Liver (tissue), 9 donors: ENCODE data around the gene HCK. TPM values are rescaled to one million over a fixed set of nuclear protein-coding genes. Genes with fewer than 3 reads are reported as not detected.

Experiments used
- DNase-seq: peaks from one replicate; pipeline ENCODE4 v3.0.0-alpha.2; 2017; ENCODE audit warnings: low spot score
- H3K27ac ChIP-seq, 2 donors: one replicate each; pipeline ENCODE4 v1.7.0; 2013; ENCODE audit warnings: inconsistent platforms in 2 of 2, low read length in 2 of 2, control low read depth in 1 of 2, low read depth in 1 of 2, mild to moderate bottlenecking in 1 of 2
- H3K27me3 ChIP-seq, 4 donors: one replicate each; pipeline versions ENCODE4 v1.6.1 to v1.7.0; 2013; ENCODE audit warnings: low read length in 3 of 4, inconsistent platforms in 1 of 4, mild to moderate bottlenecking in 1 of 4, moderate library complexity in 1 of 4; ENCODE audit not compliant: control insufficient read depth in 4 of 4, insufficient read depth in 4 of 4
- H3K36me3 ChIP-seq, 4 donors: one replicate each; pipeline versions ENCODE4 v1.6.1 to v1.7.0; 2013; ENCODE audit warnings: low read length in 3 of 4, mild to moderate bottlenecking in 3 of 4, low read depth in 1 of 4, moderate library complexity in 1 of 4; ENCODE audit not compliant: control insufficient read depth in 4 of 4, insufficient read depth in 3 of 4
- H3K4me1 ChIP-seq, 4 donors: one replicate each; pipeline versions ENCODE4 v1.6.1 to v1.7.0; 2013; ENCODE audit warnings: low read length in 3 of 4, mild to moderate bottlenecking in 3 of 4, moderate library complexity in 1 of 4; ENCODE audit not compliant: control insufficient read depth in 4 of 4, insufficient read depth in 4 of 4
- H3K4me3 ChIP-seq, 3 donors: one replicate each; pipeline versions ENCODE4 v1.6.1 to v1.7.0; 2013; ENCODE audit warnings: low read length in 3 of 3, control low read depth in 1 of 3, low read depth in 1 of 3, mild to moderate bottlenecking in 1 of 3
- H3K9ac ChIP-seq, 2 donors: one replicate each; pipeline ENCODE4 v1.7.0; 2013; ENCODE audit warnings: low read length in 2 of 2, mild to moderate bottlenecking in 2 of 2, moderate library complexity in 2 of 2, control low read depth in 1 of 2, low read depth in 1 of 2
- H3K9me3 ChIP-seq, 4 donors: one replicate each; pipeline versions ENCODE4 v1.6.1 to v1.7.0; 2013; ENCODE audit warnings: low read length in 3 of 4; ENCODE audit not compliant: control insufficient read depth in 4 of 4
- EGR1 ChIP-seq, 2 donors: IDR thresholded peaks; 2 replicates each; pipeline ENCODE4 v1.6.1; 2016 to 2018; ENCODE audit warnings: antibody characterized with exemption in 2 of 2, low read depth in 2 of 2
- FOXA1 ChIP-seq: IDR thresholded peaks from 2 replicates; pipeline ENCODE4 v1.6.1; 2016; ENCODE audit warnings: antibody characterized with exemption
- FOXA2 ChIP-seq: IDR thresholded peaks from 2 replicates; pipeline ENCODE4 v1.6.1; 2016; ENCODE audit warnings: antibody characterized with exemption
- GABPA ChIP-seq, 2 donors: IDR thresholded peaks in 1 of 2; conservative IDR thresholded peaks in 1 of 2; 2 replicates each; pipeline ENCODE4 v1.6.1; 2016; ENCODE audit warnings: antibody characterized with exemption in 2 of 2, mild to moderate bottlenecking in 1 of 2, moderate library complexity in 1 of 2
- HNF4A ChIP-seq, 2 donors: conservative IDR thresholded peaks; 2 replicates each; pipeline ENCODE4 v1.6.1; 2016; ENCODE audit warnings: antibody characterized with exemption in 2 of 2, mild to moderate bottlenecking in 2 of 2
- HNF4G ChIP-seq: IDR thresholded peaks from 2 replicates; pipeline ENCODE4 v1.6.1; 2016; ENCODE audit warnings: antibody characterized with exemption
- JUND ChIP-seq, 2 donors: IDR thresholded peaks; 2 replicates each; pipeline ENCODE4 v1.6.1; 2016; ENCODE audit warnings: antibody characterized with exemption in 2 of 2
- NR2F2 ChIP-seq: IDR thresholded peaks from 2 replicates; pipeline ENCODE4 v1.6.1; 2016; ENCODE audit warnings: antibody characterized with exemption
- RAD21 ChIP-seq, 2 donors: IDR thresholded peaks; 2 replicates each; pipeline ENCODE4 v1.6.1; 2016; ENCODE audit warnings: antibody characterized with exemption in 2 of 2, mild to moderate bottlenecking in 2 of 2
- RXRA ChIP-seq, 2 donors: IDR thresholded peaks; 2 replicates each; pipeline ENCODE4 v1.6.1; 2017 to 2018; ENCODE audit warnings: antibody characterized with exemption in 2 of 2, mild to moderate bottlenecking in 1 of 2
- SP1 ChIP-seq: IDR thresholded peaks from 2 replicates; pipeline ENCODE4 v1.6.1; 2018; ENCODE audit warnings: antibody characterized with exemption, mild to moderate bottlenecking
- TAF1 ChIP-seq: conservative IDR thresholded peaks from 2 replicates; pipeline ENCODE4 v1.6.1; 2016; ENCODE audit warnings: antibody characterized with exemption, mild to moderate bottlenecking
- YY1 ChIP-seq: IDR thresholded peaks from 2 replicates; pipeline ENCODE4 v1.6.1; 2016; ENCODE audit warnings: antibody characterized with exemption, mild to moderate bottlenecking
- WGBS: extraction: QIAGEN DNeasy Blood & Tissue Kit; methylation state at CpG from one replicate; pipeline ENCODE4 v1.1.7; 2013; 5-methylcytosine and 5-hydroxymethylcytosine counted together
- polyA plus RNA-seq, 2 donors: library from polyadenylated mRNA; stranded (reverse) in 1 of 2; unstranded in 1 of 2; fragments of 200-250 nt in 1 of 2; fragments of >200 nt in 1 of 2; fragmentation: Nextera tagmentation in 1 of 2; extraction: Ambion mirVana in 1 of 2; gene quantifications; one replicate each; pipeline versions ENCODE4 v1.2.1 to v1.2.3, GENCODE V29; 2013 to 2015
- total RNA-seq, 2 donors: library from RNA; depleted of rRNA; stranded (reverse); fragments of >200 nt; gene quantifications; one replicate each; pipeline ENCODE4 v1.2.3, GENCODE V29; 2014
- TF ChIP-seq, protein P1 (sequence below): IDR thresholded peaks from 2 replicates; pipeline ENCODE4 v1.6.1; 2016; ENCODE audit warnings: antibody characterized with exemption
- TF ChIP-seq, protein P2 (sequence below): IDR thresholded peaks from 2 replicates; pipeline ENCODE4 v1.6.1; 2016; ENCODE audit warnings: antibody characterized with exemption
- TF ChIP-seq, protein P3 (sequence below): IDR thresholded peaks from 2 replicates; pipeline ENCODE4 v1.6.1; 2016; ENCODE audit warnings: antibody characterized with exemption, mild to moderate bottlenecking
- TF ChIP-seq, protein P4 (sequence below): IDR thresholded peaks from 2 replicates; pipeline ENCODE4 v1.6.1; 2016; ENCODE audit warnings: antibody characterized with exemption
- TF ChIP-seq, protein P5 (sequence below): fragments of 150-350 bp; IDR thresholded peaks from 2 replicates; pipeline ENCODE4 v1.5.1; 2017; ENCODE audit warnings: improper control_type of control experiment, low read depth, low read length; ENCODE audit not compliant: missing input control
- donor health status: healthy.
- donor health status: healthy.
- donor health status: healthy.
- donor health status: healthy.
- donor health status: healthy.

HCK gene
- total and polyA plus RNA-seq, 4 donors: 1.8 to 20.6 (median 10.2) TPM

DNA sequence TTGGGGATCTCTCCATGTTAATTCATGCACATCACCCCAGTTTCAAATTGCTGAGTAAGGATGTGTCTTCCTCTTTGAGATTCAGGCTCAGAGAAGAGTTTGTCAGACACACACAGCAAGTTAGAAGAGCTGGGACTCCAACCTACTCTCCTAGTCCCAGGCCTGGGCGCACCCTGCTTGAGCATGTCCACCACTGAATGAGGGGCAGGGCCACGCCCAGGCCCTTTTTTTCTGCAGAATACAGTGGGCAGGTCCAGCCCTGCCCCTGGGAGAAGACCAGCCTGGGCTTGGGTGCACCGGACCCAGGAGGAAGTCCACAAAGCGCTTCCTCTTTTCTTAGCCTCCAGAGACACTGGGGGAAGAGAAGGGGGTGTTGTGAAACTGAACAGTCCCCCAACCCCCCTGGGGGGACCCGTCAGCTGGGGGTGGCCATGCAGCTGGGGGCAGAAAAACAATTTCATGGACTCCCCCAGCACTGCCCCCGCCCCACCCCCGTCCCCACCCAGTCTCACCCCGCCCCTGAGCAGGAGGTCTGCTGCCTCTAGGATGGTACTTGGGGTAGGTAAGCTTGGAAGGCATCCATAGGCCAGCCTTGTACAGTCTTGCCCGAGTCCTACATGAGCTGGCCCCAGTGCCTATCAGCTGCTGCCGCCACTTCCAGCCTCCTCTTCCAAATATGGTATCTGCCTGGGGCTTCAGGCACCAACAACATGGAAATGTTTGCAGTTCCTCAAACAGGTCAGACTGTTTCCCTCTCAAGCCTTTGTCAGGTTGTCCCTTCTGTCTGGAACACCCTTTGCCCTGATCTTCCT, 11.7 kb upstream of the HCK start (continued):
- TF ChIP-seq RXRA (IDR thresholded peaks at IDR 0.05) (no peak), FOXA2 (no peak), SP1 (no peak)

DNA sequence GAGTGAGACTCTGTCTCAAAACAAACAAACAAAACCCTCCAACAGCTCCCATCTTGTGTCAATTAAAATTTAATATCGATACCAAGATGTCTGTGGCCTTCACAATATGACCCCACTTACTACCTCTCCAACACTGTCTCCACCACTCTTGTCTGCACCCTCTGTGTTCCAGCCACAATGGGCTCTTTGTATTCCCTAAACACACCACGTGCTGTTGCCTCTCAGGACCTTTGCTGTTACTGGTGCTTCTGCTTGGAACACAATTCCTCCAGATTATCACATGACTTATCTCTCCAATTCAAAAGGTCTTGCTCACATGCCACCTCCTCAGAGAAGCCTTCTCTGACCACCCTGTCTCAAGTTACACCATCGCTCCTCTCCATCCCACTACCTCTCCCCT, 6.0 kb upstream of the HCK start:
- Histone ChIP-seq H3K9me3 (no peaks in the 10 kb centered on the region), H3K4me1 (no peaks in the 10 kb centered on the region), H3K27me3 (peaks cover 0 to 8% (median 0%) of the 10 kb centered on the region in 4 donors), H3K9ac (no peak overlapping the region), H3K27ac (no peak overlapping the region), H3K36me3 (no peaks in the 10 kb centered on the region), H3K4me3 (no peak overlapping the region)
- 76% methylated on average over 3 of the region's 3 CpGs for WGBS
- no peak for DNase-seq
- TF ChIP-seq, protein P1, sequence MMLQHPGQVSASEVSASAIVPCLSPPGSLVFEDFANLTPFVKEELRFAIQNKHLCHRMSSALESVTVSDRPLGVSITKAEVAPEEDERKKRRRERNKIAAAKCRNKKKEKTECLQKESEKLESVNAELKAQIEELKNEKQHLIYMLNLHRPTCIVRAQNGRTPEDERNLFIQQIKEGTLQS: no peak
- TF ChIP-seq FOXA1: no peak

DNA sequence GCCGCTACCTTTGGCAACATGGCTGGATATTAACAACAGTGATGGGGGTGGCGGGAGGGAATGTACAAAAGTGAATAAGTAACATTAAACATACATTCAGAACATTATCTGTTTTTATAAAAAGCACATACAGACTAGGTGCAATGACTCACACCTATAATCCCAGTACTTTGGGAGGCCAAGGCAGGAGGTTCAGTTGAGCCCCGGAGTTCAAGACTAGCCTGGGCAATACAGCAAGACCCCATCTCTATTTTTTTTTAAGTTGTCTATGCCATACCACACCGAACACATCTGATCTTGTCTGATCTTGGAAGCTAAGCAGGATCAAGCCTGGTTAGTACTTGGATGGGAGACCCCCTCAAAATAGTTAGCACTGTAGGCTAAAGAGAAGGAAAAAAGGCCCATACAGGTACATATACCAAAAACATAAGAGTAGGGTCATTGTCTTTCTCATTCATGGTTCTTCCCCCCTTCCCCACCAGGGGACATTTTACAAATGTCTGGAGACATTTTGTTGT, 1.7 kb upstream of the HCK start:
- WGBS: 90% methylated on average over 4 of the region's 4 CpGs
- H3K27ac ChIP-seq: no peak overlapping the region

More for the DNA sequence above, 1.7 kb upstream of the HCK start:
- no peak overlapping the region for H3K4me3 ChIP-seq
- H3K9ac ChIP-seq: no peak overlapping the region
- H3K36me3 ChIP-seq: no peaks in the 10 kb centered on the region
- no peak for DNase-seq
- peaks cover 0 to 6% (median 2%) of the 10 kb centered on the region in 4 donors for H3K4me1 ChIP-seq
- peaks cover 0 to 9% (median 2%) of the 10 kb centered on the region in 4 donors for H3K27me3 ChIP-seq
- H3K9me3 ChIP-seq: no peaks in the 10 kb centered on the region
- TF ChIP-seq FOXA1 (no peak), TAF1 (no peak), NR2F2 (no peak), YY1 (no peak), FOXA2 (no peak), JUND (IDR thresholded peaks at IDR 0.05) (no peak), HNF4A (conservative IDR thresholded peaks at IDR 0.05) (no peak), SP1 (no peak), RXRA (IDR thresholded peaks at IDR 0.05) (no peak), HNF4G (no peak), RAD21 (IDR thresholded peaks at IDR 0.05) (no peak), GABPA (IDR thresholded peaks at IDR 0.05 in 1 of 2, conservative IDR thresholded peaks at IDR 0.05 in 1 of 2) (no peak), EGR1 (IDR thresholded peaks at IDR 0.05; ENCODE audit: low read depth in 2 of 2) (no peak)
- TF ChIP-seq, protein P1: no peak
- TF ChIP-seq, protein P2, sequence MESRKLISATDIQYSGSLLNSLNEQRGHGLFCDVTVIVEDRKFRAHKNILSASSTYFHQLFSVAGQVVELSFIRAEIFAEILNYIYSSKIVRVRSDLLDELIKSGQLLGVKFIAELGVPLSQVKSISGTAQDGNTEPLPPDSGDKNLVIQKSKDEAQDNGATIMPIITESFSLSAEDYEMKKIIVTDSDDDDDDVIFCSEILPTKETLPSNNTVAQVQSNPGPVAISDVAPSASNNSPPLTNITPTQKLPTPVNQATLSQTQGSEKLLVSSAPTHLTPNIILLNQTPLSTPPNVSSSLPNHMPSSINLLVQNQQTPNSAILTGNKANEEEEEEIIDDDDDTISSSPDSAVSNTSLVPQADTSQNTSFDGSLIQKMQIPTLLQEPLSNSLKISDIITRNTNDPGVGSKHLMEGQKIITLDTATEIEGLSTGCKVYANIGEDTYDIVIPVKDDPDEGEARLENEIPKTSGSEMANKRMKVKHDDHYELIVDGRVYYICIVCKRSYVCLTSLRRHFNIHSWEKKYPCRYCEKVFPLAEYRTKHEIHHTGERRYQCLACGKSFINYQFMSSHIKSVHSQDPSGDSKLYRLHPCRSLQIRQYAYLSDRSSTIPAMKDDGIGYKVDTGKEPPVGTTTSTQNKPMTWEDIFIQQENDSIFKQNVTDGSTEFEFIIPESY: no peak
- TF ChIP-seq, protein P3, sequence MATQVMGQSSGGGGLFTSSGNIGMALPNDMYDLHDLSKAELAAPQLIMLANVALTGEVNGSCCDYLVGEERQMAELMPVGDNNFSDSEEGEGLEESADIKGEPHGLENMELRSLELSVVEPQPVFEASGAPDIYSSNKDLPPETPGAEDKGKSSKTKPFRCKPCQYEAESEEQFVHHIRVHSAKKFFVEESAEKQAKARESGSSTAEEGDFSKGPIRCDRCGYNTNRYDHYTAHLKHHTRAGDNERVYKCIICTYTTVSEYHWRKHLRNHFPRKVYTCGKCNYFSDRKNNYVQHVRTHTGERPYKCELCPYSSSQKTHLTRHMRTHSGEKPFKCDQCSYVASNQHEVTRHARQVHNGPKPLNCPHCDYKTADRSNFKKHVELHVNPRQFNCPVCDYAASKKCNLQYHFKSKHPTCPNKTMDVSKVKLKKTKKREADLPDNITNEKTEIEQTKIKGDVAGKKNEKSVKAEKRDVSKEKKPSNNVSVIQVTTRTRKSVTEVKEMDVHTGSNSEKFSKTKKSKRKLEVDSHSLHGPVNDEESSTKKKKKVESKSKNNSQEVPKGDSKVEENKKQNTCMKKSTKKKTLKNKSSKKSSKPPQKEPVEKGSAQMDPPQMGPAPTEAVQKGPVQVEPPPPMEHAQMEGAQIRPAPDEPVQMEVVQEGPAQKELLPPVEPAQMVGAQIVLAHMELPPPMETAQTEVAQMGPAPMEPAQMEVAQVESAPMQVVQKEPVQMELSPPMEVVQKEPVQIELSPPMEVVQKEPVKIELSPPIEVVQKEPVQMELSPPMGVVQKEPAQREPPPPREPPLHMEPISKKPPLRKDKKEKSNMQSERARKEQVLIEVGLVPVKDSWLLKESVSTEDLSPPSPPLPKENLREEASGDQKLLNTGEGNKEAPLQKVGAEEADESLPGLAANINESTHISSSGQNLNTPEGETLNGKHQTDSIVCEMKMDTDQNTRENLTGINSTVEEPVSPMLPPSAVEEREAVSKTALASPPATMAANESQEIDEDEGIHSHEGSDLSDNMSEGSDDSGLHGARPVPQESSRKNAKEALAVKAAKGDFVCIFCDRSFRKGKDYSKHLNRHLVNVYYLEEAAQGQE: no peak
- TF ChIP-seq, protein P4, sequence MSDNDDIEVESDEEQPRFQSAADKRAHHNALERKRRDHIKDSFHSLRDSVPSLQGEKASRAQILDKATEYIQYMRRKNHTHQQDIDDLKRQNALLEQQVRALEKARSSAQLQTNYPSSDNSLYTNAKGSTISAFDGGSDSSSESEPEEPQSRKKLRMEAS: no peak
- TF ChIP-seq, protein P5, sequence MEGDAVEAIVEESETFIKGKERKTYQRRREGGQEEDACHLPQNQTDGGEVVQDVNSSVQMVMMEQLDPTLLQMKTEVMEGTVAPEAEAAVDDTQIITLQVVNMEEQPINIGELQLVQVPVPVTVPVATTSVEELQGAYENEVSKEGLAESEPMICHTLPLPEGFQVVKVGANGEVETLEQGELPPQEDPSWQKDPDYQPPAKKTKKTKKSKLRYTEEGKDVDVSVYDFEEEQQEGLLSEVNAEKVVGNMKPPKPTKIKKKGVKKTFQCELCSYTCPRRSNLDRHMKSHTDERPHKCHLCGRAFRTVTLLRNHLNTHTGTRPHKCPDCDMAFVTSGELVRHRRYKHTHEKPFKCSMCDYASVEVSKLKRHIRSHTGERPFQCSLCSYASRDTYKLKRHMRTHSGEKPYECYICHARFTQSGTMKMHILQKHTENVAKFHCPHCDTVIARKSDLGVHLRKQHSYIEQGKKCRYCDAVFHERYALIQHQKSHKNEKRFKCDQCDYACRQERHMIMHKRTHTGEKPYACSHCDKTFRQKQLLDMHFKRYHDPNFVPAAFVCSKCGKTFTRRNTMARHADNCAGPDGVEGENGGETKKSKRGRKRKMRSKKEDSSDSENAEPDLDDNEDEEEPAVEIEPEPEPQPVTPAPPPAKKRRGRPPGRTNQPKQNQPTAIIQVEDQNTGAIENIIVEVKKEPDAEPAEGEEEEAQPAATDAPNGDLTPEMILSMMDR: no peak
